ENCODE measurements around the gene VWA3A. TPM values are rescaled to one million over a fixed set of nuclear protein-coding genes. Genes with fewer than 3 reads are reported as not detected.
A peak's percentile ranks its signal among the peaks of the same experiment; 100 is the strongest.
"Not testable (repeated sequence)": the region's sequence is repeated elsewhere in the genome, so short reads cannot be mapped to it uniquely, and the experiment has no call there.

VWA3A gene
- total RNA-seq, 1 donor from 2014 or later, result 0.10 TPM

DNA sequence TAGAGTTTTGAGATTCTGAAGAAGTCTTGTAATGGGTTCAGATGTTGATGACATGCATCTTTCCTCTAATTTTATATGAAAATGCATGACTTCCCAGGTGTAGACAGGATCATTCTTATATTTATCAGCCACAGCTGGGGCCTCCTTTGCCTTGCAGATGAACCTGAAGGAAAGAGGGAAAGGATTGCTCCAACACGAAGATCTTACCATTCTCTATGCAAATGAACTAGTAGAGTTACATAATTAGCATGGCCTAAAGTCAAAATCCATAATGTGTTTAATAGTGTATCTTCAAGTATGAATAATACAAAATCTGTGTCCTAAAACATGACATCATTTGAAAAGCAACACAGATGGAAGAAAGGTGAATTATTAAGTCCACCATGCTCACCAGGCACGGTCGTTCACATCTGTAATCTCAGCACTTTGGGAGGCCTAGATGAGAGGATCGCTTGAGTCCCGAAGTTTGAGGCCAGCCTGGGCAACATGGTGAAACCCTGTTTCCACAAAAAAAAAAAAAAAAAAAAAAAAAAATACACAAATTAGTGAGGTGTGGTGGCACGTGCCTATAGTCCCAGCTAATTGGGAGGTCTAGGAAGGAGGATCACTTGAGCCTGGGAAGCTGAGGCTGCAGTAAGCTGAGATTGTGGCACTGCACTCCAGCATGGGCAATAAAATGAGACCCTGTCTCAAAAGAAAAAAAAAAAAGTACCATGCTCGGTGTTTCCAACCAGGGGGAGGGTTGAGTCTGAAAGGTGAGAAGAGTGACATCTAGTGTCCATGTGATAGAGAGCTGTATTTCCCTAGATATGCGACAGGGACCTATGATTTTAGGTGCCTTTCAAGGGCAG lies 6.3 kb downstream of the VWA3A start:
- no peaks in the 10 kb centered on the region for H3K4me1 Mint-ChIP-seq (ENCODE audit: low read depth)
- H3K9me3 Mint-ChIP-seq, result no peaks in the 10 kb centered on the region
- H3K36me3 Mint-ChIP-seq (ENCODE audit: low read depth), result no peaks in the 10 kb centered on the region
- peak; percentile 8 for DNase-seq (ENCODE audit: low spot score)
- H3K27me3 Mint-ChIP-seq (ENCODE audit: insufficient read depth), result peaks cover 19% of the 10 kb centered on the region
- no peak overlapping the region for H3K27ac Mint-ChIP-seq
- intact Hi-C loops (cut with micrococcal nuclease), result loop anchor here (1.0 to 5.0 kb wide), 2 partner anchors 89 to 97 kb away; partner anchors contain the start of gene PDZD9
- H3K4me3 Mint-ChIP-seq, result no peak overlapping the region

DNA sequence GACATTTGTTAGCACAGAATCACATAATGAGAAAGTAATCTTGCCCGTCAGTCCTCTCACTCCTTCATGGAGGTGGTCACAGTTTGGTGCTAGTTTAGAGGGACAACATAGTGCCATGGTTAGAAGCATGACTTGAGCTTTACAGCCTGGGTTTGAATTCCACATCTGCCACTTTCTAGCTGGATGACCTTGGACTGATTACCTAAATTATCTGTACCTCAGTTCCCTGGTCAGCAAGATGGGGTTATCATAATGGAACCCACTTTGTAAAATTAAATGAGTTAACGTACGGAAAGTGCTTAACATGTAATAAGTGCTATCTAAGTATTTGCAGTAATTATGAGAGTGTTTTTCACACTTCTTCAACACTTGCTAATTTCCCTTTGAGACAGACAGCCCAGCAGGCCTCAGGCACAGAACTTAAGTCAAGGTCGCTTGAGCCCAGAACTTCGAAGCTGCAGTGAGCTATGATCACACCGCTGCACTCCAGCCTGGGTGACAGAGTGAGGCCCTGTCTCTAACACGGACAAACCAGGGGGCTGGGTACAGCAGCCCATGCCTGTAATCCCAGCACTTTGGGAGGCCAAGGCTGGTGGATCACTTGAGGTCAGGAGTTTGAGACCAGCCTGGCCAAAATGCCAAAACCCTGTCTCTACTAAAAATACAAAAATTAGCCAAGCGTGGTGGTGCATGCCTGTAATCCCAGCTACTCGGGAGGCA lies 7.1 kb downstream of the VWA3A start:
- no peaks in the 10 kb centered on the region for H3K9me3 Mint-ChIP-seq
- DNase-seq (ENCODE audit: low spot score), result no peak
- no peaks in the 10 kb centered on the region for H3K36me3 Mint-ChIP-seq (ENCODE audit: low read depth)
- peaks cover 19% of the 10 kb centered on the region for H3K27me3 Mint-ChIP-seq (ENCODE audit: insufficient read depth)
- H3K4me3 Mint-ChIP-seq, result no peak overlapping the region
- H3K27ac Mint-ChIP-seq, result no peak overlapping the region
- intact Hi-C loops (cut with micrococcal nuclease), result loop anchor here (1.0 to 5.0 kb wide), 2 partner anchors 88 to 98 kb away; partner anchors contain the start of gene PDZD9
- no peaks in the 10 kb centered on the region for H3K4me1 Mint-ChIP-seq (ENCODE audit: low read depth)

DNA sequence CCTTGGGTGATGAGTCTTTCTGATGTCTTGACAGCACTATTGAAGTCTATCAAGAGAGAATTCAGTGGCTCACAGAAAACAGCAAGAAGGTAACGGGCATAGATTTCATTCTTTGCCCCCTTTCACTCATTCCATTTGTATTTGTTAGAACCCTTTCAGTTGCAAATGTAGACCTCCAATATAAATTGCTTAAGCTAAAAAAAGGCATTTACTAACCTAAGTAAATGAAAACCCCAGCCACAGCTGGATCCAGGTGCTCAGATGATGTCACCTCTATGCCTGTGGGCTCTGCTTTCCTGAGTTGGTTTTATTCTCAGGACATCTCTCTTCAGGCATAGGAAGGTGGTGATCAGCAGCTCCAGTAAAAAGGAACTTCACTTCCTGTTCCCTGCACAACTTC lies 11.1 kb downstream of the VWA3A start:
- intact Hi-C loops (cut with micrococcal nuclease), result no loop called here
- H3K27ac Mint-ChIP-seq, result no peak overlapping the region
- DNase-seq (ENCODE audit: low spot score), result no peak
- peaks cover 13% of the 10 kb centered on the region for H3K27me3 Mint-ChIP-seq (ENCODE audit: insufficient read depth)
- H3K4me3 Mint-ChIP-seq, result no peak overlapping the region
- no peaks in the 10 kb centered on the region for H3K4me1 Mint-ChIP-seq (ENCODE audit: low read depth)
- no peaks in the 10 kb centered on the region for H3K36me3 Mint-ChIP-seq (ENCODE audit: low read depth)
- no peaks in the 10 kb centered on the region for H3K9me3 Mint-ChIP-seq

DNA sequence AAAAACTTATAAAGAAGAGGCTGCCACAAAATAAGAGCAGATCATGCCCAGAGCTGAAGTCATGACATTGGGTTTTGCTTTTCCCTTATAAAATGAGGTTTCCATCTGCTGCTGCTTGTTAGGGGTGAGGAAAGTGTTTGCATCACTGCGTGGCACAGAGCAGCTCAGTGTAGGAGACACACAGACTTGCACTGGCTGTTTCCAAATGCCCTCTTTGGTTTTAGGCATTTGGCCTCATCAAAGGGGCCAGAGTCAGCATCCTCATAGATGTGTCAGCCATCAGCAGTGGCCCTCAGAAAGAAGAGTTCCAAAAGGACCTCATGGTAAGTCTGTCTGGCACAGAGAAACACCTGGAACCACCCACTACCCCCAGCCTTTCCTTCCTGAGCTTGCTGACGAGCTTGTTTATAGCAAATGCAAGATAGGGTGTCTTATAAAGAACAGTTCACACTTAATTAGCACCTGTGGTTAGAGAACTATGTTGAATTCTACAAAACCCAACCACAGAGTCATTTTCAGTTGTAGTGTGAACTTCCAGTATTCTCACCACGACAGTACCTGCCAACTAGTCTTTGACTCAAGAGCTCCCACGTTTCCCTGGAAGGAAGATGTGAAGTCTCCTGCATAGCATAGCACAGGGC lies 17.0 kb downstream of the VWA3A start:
- H3K9me3 Mint-ChIP-seq, result no peaks in the 10 kb centered on the region
- no peak for DNase-seq (ENCODE audit: low spot score)
- no peak overlapping the region for H3K4me3 Mint-ChIP-seq
- intact Hi-C loops (cut with micrococcal nuclease), result no loop called here
- no peaks in the 10 kb centered on the region for H3K36me3 Mint-ChIP-seq (ENCODE audit: low read depth)
- no peaks in the 10 kb centered on the region for H3K4me1 Mint-ChIP-seq (ENCODE audit: low read depth)
- H3K27me3 Mint-ChIP-seq (ENCODE audit: insufficient read depth), result peaks cover 11% of the 10 kb centered on the region
- H3K27ac Mint-ChIP-seq, result no peak overlapping the region

DNA sequence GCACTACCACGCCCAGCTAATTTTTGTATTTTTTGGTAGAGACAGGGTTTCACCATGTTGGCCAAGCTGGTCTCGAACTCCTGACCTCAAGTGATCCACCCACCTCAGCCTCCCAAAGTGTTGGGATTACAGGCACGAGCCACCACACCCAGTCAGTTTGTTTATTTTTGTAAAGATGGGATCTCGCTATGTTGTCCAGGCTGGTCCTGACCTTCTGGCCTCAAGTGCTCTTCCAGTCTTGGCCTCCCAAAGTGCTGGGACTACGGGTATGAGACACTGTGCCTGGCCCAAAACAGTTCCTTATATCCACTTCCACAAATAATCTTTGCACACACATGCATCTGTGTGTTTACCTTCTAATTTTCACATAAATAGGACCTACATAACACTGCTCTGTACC lies 19.3 kb downstream of the VWA3A start:
- DNase-seq (ENCODE audit: low spot score); H3K4me1 Mint-ChIP-seq (ENCODE audit: low read depth); intact Hi-C loops (cut with micrococcal nuclease); H3K4me3 Mint-ChIP-seq; H3K27ac Mint-ChIP-seq; H3K36me3 Mint-ChIP-seq (ENCODE audit: low read depth); H3K9me3 Mint-ChIP-seq: not testable (repeated sequence)
- H3K27me3 Mint-ChIP-seq (ENCODE audit: insufficient read depth), result peaks cover 11% of the 10 kb centered on the region

DNA sequence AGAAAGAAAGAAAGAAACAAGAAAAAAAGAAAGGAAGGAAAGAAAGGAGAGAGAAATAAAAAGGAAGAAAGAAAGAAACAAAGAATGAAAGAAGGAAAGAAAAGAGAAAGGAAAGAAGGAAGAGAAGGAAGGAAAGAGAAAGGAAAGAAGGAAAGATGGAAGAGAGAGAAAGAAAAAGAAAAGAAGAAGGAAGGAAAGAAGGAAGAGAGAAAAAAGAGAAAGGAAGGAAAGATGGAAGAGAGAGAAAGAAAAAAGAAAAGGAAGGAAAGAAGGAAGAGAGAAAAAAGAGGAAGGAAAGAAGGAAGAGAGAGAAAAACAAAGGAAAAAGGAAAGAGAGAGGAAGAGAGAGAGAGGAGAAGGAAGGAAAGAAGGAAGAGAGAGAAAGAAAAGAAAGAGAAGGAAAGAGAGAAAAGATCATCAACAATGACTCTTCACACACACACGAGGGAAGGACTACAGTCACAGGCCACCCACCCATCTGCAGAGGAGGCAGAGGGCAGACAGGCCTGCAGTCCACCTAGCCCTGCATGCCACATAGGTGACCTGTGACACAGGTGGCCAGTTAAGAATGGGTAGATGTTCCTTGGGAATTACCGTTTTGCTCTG lies 23.9 kb downstream of the VWA3A start:
- Mint-ChIP-seq H3K27ac (no peak overlapping the region), H3K9me3 (no peaks in the 10 kb centered on the region), H3K4me1 (ENCODE audit: low read depth) (no peaks in the 10 kb centered on the region), H3K27me3 (ENCODE audit: insufficient read depth) (peaks cover 6% of the 10 kb centered on the region), H3K4me3 (no peak overlapping the region), H3K36me3 (ENCODE audit: low read depth) (no peaks in the 10 kb centered on the region)
- DNase-seq (ENCODE audit: low spot score), result no peak
- intact Hi-C loops (cut with micrococcal nuclease), result no loop called here

DNA sequence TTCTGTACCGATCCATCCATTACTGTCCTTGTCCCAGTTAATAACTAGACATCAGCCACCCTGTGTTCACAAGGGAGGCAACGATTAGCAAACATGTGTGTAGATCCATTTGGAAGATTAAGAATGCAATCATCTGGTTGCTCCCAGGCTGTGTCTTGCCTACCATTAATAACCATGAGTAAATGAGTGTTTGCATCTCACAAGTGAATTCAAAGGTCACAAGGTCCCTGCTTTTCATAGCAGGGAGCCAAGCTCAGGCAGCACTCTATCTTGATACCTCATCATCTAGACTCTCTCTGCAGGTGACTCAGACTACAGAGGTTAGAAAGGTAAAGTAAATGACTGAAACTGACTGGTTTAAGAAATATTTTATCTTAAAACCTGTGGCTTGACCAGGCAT lies 25.3 kb downstream of the VWA3A start:
- Mint-ChIP-seq H3K36me3 (ENCODE audit: low read depth) (no peaks in the 10 kb centered on the region), H3K27me3 (ENCODE audit: insufficient read depth) (peaks cover 7% of the 10 kb centered on the region), H3K9me3 (no peaks in the 10 kb centered on the region), H3K4me1 (ENCODE audit: low read depth) (no peaks in the 10 kb centered on the region), H3K4me3 (no peak overlapping the region), H3K27ac (no peak overlapping the region)
- intact Hi-C loops (cut with micrococcal nuclease), result no loop called here
- DNase-seq (ENCODE audit: low spot score), result no peak

DNA sequence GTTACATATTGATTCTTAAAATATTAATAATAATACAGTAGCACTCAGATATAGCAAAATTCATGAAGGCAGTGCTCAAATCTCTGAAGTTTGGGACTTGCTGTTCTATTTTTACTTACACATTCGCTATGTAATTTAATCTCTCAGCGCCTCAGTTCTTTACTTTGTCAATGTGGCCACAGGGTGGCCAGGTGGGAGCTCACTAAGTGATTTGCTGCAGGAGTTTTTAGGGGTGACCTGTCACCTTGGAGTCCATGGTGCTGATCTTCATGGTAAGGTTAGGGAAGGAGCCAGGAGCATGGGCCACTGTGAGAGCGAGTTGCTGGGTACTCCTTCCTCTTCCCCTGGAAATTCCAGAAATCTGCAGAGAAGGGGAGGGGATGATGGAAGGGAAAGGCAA lies 28.1 kb downstream of the VWA3A start:
- Mint-ChIP-seq H3K27me3 (ENCODE audit: insufficient read depth) (peaks cover 7% of the 10 kb centered on the region), H3K9me3 (no peaks in the 10 kb centered on the region), H3K27ac (no peak overlapping the region), H3K36me3 (ENCODE audit: low read depth) (no peaks in the 10 kb centered on the region), H3K4me1 (ENCODE audit: low read depth) (no peaks in the 10 kb centered on the region), H3K4me3 (no peak overlapping the region)
- intact Hi-C loops (cut with micrococcal nuclease), result no loop called here
- DNase-seq (ENCODE audit: low spot score), result no peak

DNA sequence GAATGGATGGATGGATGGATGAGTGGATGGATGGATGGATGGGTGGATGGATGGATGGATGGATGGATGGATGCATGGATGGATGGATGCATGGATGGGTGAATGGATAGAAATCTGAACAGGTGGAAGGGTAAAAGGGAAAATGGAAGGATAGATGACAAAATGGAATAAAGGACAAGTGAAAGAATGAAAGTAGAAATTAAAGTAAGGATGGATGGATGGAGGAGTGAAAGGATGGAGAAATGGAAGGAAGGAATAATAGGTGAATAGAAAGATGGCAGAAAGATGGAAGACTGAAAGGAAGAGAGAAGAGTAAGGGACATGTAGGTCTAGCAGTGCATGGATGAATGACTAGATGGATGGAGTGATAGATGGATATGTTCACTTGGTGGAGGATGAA lies 29.9 kb downstream of the VWA3A start:
- Mint-ChIP-seq H3K36me3 (ENCODE audit: low read depth) (no peaks in the 10 kb centered on the region), H3K4me3 (no peak overlapping the region), H3K27ac (no peak overlapping the region), H3K27me3 (ENCODE audit: insufficient read depth) (peaks cover 7% of the 10 kb centered on the region), H3K4me1 (ENCODE audit: low read depth) (no peaks in the 10 kb centered on the region), H3K9me3 (no peaks in the 10 kb centered on the region)
- no peak for DNase-seq (ENCODE audit: low spot score)
- intact Hi-C loops (cut with micrococcal nuclease), result no loop called here

DNA sequence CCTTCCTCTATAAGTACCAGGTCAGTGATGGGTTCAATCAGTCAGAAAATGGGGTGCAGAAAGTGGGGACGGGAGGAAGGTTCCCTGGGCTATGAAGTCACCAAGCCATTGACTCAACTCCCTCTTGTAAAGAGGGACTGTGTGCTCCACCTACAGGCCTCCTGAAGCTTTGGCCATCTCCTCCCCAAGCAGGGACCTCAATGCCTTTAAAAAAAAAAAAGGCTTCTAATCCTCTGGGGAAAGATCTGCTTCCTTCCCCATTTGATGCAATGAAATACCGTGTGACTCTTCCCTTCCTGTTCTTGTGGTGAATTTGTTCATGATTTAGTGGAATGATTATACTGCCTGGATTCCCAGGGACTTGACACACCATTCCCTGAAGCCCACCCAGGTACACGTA lies 30.8 kb downstream of the VWA3A start:
- Mint-ChIP-seq H3K36me3 (ENCODE audit: low read depth) (no peaks in the 10 kb centered on the region), H3K9me3 (no peaks in the 10 kb centered on the region), H3K27ac (peak overlapping the region; percentile 40), H3K4me1 (ENCODE audit: low read depth) (no peaks in the 10 kb centered on the region), H3K27me3 (ENCODE audit: insufficient read depth) (peaks cover 7% of the 10 kb centered on the region), H3K4me3 (no peak overlapping the region)
- intact Hi-C loops (cut with micrococcal nuclease), result no loop called here
- DNase-seq (ENCODE audit: low spot score), result no peak

DNA sequence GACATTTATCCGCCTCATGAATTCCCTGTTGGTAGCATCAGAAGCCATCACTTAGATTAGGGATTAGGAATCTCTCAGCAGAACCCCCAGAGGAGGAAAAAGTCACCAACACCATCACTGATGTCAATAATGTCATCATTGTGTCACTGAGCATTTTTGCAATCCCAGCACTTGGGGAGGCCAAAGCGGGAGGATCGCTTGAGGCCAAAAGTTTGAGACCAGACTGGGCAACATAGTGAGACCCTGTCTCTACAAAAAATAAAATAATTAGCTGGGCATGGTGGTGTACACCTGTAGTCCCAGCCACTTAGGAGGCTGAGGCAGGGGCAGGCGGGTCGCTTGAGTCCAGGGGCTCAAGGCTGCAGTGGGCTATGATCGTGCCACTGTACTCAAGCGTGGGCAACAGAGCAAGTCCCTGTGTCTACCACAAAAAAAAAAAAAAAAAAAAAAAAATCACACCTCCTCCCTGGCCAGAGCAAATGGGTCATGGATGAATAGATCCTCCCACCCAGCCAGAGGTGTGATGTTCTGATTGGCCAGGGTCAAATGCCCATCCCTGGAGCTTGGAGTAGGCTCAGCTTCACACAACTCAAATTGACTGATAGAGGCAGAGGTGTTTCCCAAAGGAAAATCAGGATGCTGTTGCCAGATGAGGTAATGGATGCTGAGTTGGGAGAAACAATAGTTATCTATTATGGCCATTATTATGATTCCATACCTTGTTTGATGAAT lies 31.6 kb downstream of the VWA3A start:
- no peaks in the 10 kb centered on the region for H3K9me3 Mint-ChIP-seq
- H3K4me1 Mint-ChIP-seq (ENCODE audit: low read depth), result no peaks in the 10 kb centered on the region
- no peak overlapping the region for H3K27ac Mint-ChIP-seq
- H3K4me3 Mint-ChIP-seq, result no peak overlapping the region
- no peak for DNase-seq (ENCODE audit: low spot score)
- H3K27me3 Mint-ChIP-seq (ENCODE audit: insufficient read depth), result peaks cover 7% of the 10 kb centered on the region
- H3K36me3 Mint-ChIP-seq (ENCODE audit: low read depth), result no peaks in the 10 kb centered on the region
- intact Hi-C loops (cut with micrococcal nuclease), result no loop called here

DNA sequence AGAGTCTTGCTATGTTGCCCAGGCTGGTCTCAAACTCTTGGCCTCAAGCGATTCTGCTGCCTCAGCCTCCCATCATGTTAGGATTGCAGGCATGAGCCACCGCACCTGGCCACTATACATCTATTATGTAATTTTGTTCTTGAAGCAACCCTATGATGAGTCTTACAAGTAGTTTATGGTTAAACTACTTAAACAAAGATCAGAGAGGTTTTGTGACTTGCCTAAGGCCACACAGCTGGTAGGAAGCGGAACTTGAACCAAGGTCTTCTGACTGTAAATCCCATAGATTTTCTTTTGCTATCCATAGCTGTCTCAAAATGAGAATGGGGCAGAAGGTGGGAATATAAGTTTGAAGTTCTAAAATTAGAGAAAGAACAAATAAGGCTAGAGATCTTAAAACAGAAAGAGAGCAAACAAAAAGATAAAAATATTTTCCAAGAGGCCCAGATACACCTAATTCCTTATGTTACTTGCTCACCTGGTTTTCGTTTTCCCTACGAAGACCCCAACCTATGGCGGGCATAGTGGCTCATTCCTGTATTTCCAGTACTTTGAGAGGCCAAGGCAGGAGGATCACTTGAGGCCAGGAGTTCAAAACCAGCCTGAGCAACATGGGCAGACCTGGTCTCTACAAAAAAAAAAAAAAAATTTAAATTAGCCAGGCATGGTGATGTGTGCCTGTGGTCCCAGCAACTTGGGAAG lies 32.4 kb downstream of the VWA3A start:
- Mint-ChIP-seq H3K9me3 (no peaks in the 10 kb centered on the region), H3K4me3 (no peak overlapping the region), H3K27me3 (ENCODE audit: insufficient read depth) (peaks cover 11% of the 10 kb centered on the region), H3K36me3 (ENCODE audit: low read depth) (no peaks in the 10 kb centered on the region), H3K4me1 (ENCODE audit: low read depth) (no peaks in the 10 kb centered on the region), H3K27ac (no peak overlapping the region)
- DNase-seq (ENCODE audit: low spot score), result no peak
- intact Hi-C loops (cut with micrococcal nuclease), result no loop called here

Measured in activated T-helper 1 cell treated with anti-CD3 and anti-CD28 coated beads, Interleukin-12 subunit alpha, Interleukin-12 subunit beta, Interleukin-2, Interleukin-4 antibody, amounts not matched to agents 30 ng/mL and 10 ng/mL and 1 ng/mL, durations not matched to agents 14 hours and 24 hours and 36 hours (primary cell).